ENCODE data around the gene UQCC2.

The UQCC2 gene

GRCh38 chr6:33724102-33725023 is 12.9 kb upstream of the UQCC2 start:
- no peak for DNase-seq

DNA sequence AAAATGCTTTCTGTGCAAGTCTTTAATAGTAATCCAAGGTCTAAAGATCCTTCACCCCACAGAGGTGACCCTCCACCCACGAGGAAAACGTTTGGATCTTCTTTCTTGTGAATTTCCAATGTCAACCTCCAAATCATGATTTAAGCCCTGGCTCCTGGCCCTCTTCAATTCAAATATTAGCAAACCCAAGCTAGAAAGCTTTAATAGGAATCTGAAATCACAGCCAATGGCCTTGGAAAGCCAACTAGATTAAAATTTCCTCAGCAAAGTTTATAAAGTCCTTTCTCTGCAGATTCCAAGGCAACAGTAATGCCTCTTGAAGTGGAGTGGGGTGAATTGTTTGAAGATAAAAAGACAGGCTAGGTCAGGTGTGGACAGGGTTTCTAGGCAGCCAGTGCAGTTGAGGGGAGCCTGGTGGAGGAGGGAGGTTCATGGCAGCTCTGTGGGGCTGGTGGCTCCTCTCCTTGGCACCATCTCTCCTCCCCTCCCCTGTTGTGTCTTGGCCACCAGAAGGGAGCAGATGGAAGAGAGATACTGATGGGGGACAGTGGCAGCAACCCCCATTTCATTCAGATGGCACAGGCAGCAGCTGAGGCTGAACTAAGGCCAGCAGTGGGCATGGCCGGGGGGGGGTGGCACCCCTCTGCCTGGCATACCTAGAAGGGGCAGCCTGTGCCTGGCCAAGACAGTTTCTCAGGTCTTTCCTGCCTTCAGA is 12.0 kb upstream of the UQCC2 start:
- no peak for DNase-seq

- DNase-seq = no peak
Measured at GRCh38 chr6:33722103-33722623, 10.7 kb upstream of the UQCC2 start.

DNA sequence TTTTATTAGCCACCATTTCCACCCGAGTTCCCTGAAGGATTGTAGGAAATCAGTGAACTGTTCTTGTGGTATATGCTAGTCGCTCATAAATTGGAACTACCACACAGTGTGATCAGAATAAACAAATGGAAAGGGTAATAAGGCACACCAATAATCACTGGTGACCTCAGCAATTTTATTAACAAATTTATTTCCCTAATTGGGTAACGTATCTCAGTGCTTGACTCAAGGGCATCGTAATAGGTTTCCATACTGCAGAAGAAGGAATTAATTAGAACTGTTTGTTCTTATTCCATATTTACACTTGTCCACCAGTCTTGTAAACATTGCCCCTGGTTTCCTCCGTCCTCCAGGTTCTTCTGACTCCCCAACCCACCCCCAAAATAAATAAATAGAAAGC is 10.0 kb upstream of the UQCC2 start:
- DNase-seq = no peak

DNA sequence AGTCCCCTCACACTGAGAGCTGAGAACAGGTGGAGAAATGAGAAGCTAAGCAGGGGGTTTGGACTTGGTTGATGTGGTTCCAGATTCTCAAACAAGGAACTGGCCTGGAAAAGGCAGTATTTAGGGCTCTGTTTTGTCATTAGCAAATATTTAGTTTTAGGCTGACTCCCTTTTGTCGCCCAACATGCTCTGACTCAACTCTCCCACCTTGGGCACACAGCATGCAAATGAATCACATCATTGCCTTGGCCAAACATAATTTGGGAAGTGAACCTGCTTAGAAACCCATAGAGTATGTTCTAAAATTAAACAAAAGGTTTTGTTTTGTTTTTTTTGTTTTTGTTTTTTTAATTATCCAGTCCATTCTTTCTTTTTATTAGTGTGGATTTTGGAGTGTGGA is 9.5 kb upstream of the UQCC2 start:
- DNase-seq = no peak

GRCh38 chr6:33719326-33719987 is 8.0 kb upstream of the UQCC2 start:
- no peak for DNase-seq

DNA sequence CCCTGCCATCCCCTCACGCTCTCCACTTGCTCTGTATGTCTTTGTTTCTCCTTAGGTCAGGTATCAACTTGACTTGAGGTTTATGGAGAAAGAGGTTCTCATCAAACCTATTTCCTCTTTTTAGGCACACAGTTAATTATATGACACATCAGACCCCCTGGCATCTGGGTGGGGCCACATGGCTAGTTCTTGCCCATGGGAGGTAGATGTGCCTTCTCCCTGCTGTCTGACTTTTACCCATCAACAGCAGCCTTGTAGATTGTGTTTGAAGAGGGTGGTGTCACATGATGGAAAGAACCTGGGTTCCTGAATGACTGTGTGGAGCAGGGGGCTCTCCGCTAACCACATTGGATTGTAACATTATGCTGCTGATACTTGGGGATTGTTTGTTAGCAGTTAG is 7.2 kb upstream of the UQCC2 start:
- no peak for DNase-seq

DNA sequence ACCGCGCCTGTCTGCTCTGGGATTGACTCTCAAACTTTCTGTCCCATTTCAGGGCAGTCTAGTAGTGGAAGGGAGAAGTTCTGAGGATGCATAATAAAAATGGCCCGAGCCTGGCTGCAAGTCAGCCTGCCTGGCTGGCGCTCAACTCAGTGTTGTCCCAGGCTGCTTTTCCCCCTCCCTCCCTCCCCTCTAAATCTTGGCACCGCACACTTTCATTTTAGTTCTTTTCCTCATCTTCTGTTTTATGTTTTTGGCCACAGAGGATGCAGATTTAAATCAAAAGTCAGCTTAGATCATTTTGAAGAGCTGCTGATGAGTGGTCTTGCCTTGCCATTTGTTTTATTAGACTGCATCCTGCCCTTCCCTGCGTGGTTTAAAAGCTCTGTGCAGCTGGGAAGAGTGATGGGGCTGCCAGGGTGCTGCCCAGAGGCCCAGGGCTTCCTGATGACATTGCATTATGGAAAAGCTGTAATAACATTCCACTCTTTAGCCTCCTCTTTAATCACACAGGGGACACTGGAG is 6.5 kb upstream of the UQCC2 start:
- no peak for DNase-seq

DNA sequence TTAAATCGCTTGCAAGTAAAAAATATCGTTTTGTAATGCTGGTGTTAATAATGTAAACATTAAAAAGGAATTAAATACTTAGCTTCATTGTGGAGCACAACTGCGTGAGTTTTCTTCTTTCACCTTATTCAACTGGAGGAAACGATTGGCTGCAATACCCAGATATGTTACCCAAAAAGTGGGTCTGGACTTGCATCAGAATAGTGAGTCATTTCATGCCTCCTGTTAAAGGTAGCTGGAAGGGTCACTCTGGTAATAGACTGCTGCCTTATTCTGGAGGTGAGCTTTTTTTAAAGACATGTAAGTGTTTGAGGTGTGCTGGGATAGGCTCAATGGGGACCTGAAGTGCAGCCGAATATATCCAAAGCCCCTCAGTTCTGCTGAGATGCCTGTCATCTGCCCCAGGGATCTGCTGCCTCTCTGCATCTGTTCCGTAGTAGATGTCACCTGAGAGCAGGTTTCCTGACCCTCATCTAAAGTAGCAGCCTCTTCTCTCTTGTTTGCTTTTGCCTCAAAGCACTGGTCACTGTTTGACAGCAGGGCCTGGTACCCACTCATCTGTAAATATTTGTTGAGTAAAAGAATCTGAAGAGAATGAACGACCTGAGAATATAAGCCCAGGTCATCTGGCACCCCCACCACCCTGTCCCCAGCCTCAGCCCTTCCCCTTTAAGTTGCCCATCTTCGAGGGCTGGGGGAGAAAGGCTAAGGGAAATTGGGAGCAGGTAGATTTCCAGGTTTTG is 5.6 kb upstream of the UQCC2 start:
- DNase-seq = no peak

DNA sequence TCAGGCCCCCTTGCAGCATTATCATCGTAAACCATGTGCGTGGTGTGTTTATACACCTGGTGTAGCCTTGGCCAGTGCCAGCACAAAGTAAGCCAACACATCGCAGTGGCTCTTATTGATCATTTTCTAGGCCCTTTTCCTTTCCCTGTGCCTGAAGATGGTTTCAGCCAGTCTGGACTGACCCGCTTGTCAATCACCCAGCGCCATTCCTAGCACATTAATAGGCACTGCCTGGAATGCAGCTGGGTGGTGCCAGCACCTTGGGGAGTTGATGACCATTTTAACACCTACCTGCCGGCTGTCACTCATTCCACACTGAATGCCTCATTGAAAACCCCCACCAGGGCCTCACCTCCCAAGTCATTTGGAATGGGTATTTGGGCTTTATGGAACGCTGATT is 4.9 kb upstream of the UQCC2 start:
- peak; percentile 14 for DNase-seq

- DNase-seq = no peak
Measured at GRCh38 chr6:33714385-33715040, 3.0 kb upstream of the UQCC2 start.

DNA sequence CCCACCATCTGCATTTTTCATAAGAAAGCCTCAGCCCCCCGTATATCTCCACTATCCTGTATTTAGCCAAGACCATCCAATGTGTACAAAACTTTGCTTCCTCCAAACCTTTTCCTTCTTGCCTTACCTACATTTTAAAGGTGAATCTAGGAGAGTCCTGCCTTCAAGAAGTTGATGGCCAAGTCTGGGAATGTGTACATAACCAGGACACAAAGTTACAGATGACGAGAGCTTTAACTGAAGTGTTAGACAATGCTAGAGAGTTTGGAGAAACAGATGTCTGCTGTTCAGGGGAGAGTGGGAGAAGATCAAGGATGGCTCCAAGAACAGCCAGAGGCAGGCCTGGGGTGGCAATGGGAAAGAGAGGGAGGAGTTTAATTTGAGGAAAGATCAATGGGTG is 2.3 kb upstream of the UQCC2 start:
- DNase-seq = no peak

GRCh38 chr6:33712914-33713313 is 1.4 kb upstream of the UQCC2 start:
- DNase-seq = no peak

DNA sequence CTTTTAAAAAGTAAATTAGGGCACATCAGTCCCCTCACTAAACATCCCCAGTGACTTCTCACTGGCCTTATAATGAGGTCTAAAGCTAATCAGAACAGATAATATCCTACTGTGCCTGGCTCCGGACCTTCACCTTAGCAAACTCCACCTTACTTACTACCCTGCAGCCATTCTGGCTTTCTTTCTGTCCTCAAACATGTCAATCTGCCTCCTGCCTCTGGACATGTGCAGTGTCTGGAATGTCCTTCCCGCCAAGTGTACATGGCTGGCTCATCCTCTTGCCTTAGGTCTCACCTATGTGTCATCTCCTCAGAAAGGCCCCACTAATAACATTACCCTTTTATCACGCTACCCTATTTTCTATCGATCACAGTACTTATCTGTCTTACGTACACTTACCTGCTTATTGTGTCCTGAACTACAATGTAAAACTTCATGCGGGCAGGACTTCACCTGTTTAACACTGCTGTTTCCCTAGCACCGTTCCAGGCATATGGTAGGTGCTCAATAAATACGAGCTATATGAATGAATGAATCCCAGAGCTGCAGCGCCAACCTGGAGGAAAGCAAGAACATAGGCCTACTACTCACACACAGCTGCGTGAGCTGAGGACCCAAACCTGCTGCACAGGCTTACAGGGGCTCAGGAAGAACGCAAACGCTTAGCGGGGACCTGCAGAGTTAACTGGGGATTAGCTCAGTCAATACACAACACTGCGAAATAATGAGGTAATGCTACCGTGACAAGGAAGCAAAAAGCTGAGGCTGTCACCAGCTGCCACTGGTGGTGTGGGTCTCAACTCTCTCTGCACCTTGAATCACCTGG is 991 bp downstream of the UQCC2 start:
- DNase-seq = no peak

DNA sequence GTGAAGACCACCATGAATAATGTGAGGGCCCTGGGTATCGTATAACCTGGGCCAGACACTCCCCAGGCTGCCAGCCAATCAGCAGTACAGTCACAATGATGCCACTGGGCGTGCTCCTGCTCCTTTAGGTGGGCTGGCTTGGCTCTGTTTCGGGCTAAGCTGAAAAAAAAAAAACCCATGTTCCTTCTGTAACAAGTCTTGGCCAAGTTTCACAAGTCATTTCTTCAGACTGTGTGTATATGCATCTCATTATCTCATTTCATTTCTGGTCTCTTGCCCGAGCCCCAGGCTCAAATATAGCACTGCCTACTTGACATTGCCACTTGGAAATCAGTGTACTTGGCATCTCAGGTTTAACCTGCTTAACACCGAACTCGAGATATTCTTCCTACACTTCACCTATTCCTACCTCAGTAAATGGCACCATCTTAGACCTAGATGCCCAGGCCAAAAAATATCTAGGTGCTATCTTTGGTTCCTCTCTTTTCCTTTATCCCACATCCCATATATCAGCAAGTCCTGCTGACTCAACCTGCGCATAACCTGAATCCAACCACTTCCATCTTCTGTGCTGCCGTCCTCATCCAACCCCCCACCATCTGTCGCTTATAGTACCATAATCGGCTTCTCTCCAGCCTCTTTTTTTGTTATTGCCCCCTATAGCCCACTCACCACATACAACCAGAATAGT is 1.8 kb downstream of the UQCC2 start:
- no peak for DNase-seq

GRCh38 chr6:33708516-33709204 is 2.8 kb downstream of the UQCC2 start:
- DNase-seq = no peak

GRCh38 chr6:33707771-33708170 is 3.7 kb downstream of the UQCC2 start:
- DNase-seq = no peak

DNA sequence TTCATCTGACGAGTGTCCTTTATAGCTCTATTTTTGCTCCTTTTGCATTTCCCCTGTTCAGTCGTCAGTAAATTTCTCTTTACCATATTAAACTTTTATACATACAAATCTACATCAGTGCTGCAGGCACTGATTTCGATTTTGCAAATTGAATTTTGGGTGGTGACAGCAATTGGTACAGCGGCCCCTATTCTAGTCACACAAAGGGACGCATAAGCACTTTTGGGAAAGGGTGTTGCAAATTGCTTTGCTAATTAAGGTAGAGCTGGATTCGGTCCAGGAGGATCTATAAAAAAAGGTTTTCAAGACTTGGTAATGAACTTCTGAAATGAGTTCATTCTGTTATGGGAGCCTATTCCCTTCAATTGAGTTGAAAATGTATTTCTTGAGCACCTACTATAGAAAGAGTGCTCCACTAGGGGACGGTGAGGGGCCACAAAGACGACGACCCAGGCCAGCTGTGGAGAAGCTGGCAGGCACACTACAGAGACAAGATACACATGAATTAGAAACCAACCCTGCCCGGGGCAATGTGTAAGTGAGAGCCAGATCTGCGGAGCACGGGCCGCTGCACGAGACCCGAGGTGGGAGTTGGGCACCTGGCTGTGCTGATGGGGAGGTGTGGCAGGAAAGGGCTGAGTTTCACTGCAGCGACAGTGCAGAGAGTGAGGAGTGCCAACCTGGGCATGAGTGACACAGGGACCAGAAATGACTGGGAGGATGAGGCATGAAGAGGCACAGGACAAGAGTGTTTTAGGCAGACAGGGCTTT is 5.4 kb downstream of the UQCC2 start:
- DNase-seq = no peak
